Medulla oblongata (tissue), 1 donor: ENCODE results near the gene PLK5.
"Not testable (repeated sequence)": the region's sequence is repeated elsewhere in the genome, so short reads cannot be mapped to it uniquely, and the experiment has no call there.

Experiments used
- DNase-seq: peaks from one replicate; pipeline ENCODE4 v3.0.0-alpha.2; 2015; ENCODE audit errors: extremely low spot score

PLK5 gene

GRCh38 chr19:1491114-1491848 lies 32.6 kb upstream of the PLK5 start, which contains the start of gene REEP6:
REEP6 (plus strand) TSS chr19:1491181; CDS start chr19:1491270, 89 bp downstream.
- no peak for DNase-seq

GRCh38 chr19:1491849-1492170 lies 32.1 kb upstream of the PLK5 start:
- DNase-seq = no peak

- DNase-seq = no peak
Observed at GRCh38 chr19:1492474-1493006, 31.3 kb upstream of the PLK5 start.

GRCh38 chr19:1494115-1494815 lies 29.6 kb upstream of the PLK5 start:
- DNase-seq = no peak

GRCh38 chr19:1495051-1495798 lies 28.7 kb upstream of the PLK5 start:
- no peak for DNase-seq

- DNase-seq = no peak
Observed at GRCh38 chr19:1495799-1496713, 27.8 kb upstream of the PLK5 start.

GRCh38 chr19:1496714-1497577 lies 26.9 kb upstream of the PLK5 start:
- no peak for DNase-seq

GRCh38 chr19:1497578-1498235 lies 26.2 kb upstream of the PLK5 start:
- no peak for DNase-seq

- not testable (repeated sequence) for DNase-seq
Observed at GRCh38 chr19:1499231-1499630, 24.6 kb upstream of the PLK5 start.

- DNase-seq = no peak
Observed at GRCh38 chr19:1501200-1501595, 22.7 kb upstream of the PLK5 start.

- no peak for DNase-seq
Observed at GRCh38 chr19:1502433-1503088, 21.3 kb upstream of the PLK5 start.

- peak; percentile 51 for DNase-seq
Observed at GRCh38 chr19:1503089-1503924, 20.6 kb upstream of the PLK5 start.

- DNase-seq = no peak
Observed at GRCh38 chr19:1503925-1504773, 19.7 kb upstream of the PLK5 start.

GRCh38 chr19:1505012-1505411 lies 18.9 kb upstream of the PLK5 start:
- no peak for DNase-seq

- no peak for DNase-seq
Observed at GRCh38 chr19:1505991-1506881, 17.6 kb upstream of the PLK5 start.

GRCh38 chr19:1507192-1507660 lies 16.7 kb upstream of the PLK5 start:
- DNase-seq = no peak
